Subcutaneous abdominal adipose tissue (tissue), 5 donors: ENCODE data around the gene DSE.

ENCODE experiments used
- H3K27ac ChIP-seq: one replicate; pipeline ENCODE4 v1.7.0; 2013; ENCODE audit warnings: low read depth, mild to moderate bottlenecking, inconsistent platforms, low read length, moderate library complexity
- H3K27me3 ChIP-seq, 5 donors: one replicate each; pipeline ENCODE4 v1.7.0; 2013; ENCODE audit warnings: low read length in 5 of 5, inconsistent platforms in 1 of 5; ENCODE audit not compliant: control insufficient read depth in 5 of 5, insufficient read depth in 4 of 5
- H3K36me3 ChIP-seq, 5 donors: one replicate each; pipeline ENCODE4 v1.7.0; 2013; ENCODE audit warnings: low read length in 5 of 5; ENCODE audit not compliant: control insufficient read depth in 5 of 5, insufficient read depth in 5 of 5
- H3K4me1 ChIP-seq, 5 donors: one replicate each; pipeline ENCODE4 v1.7.0; 2013; ENCODE audit warnings: low read length in 5 of 5, mild to moderate bottlenecking in 3 of 5, moderate library complexity in 1 of 5; ENCODE audit not compliant: control insufficient read depth in 5 of 5, insufficient read depth in 5 of 5
- H3K4me3 ChIP-seq, 5 donors: one replicate each; pipeline ENCODE4 v1.7.0; 2013; ENCODE audit warnings: low read length in 5 of 5, low read depth in 1 of 5
- H3K9ac ChIP-seq, 5 donors: one replicate each; pipeline ENCODE4 v1.7.0; 2013; ENCODE audit warnings: low read length in 5 of 5, mild to moderate bottlenecking in 4 of 5, moderate library complexity in 3 of 5
- H3K9me3 ChIP-seq, 5 donors: one replicate each; pipeline ENCODE4 v1.7.0; 2013; ENCODE audit warnings: low read length in 5 of 5; ENCODE audit not compliant: control insufficient read depth in 5 of 5
- donor health status: healthy.
- donor health status: healthy.
- donor health status: healthy.
- donor health status: healthy.
- donor health status: healthy.

The DSE gene

DNA sequence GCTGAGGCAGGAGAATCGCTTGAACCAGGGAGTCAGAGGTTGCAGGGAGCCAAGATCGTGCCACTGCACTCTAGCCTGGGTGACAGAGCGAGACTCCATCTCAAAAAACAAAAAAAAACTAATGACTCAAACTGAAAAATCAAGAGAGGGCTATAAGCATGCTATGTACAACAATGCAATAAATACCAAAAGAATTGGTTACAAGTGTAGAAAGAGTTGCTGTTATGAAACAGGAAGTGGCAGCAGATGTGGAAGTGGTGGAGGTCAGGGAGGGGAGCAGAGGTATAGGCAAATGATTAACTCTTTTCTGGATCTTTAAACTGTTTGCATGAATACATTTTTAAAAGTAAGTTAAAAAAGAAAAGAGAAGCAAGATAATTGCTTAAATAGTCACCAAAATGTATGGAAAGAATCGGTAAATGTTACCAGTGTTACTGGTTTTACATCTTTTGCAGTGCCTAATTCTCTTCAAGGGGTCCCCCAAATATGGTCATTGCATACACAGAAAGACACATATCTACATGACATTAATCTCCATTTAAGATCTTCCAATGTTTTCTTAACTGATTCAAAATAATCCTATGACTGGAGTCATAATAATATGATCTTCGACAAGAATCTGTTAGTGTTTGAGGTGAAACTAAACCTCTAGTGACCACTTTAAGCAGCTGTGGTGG is 105.4 kb downstream of the DSE start:
- Histone ChIP-seq H3K36me3 (no peaks in the 10 kb centered on the region), H3K4me3 (no peak overlapping the region), H3K27ac (no peak overlapping the region), H3K9me3 (no peaks in the 10 kb centered on the region), H3K27me3 (no peaks in the 10 kb centered on the region), H3K4me1 (peaks cover 0 to 5% (median 0%) of the 10 kb centered on the region in 5 donors), H3K9ac (no peak overlapping the region)

DNA sequence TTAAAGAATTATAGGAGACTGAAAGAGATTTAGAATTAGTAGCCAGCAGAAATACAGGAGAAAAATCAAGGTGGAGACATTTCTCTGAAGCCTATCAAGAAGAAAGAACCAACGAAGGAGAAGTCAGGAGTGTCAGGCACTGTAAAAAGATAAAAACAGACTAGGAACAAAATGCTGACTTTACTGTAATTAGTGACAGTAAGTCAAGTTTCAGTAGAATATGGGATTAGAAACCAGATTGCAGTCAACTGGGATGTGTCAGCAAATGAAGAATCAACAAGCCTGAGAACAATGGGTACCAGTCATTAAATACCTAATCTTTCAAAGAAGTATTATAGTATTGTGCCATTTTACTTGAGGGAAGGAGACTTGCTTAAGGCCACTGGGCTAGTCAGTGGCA is 112.0 kb downstream of the DSE start:
- Histone ChIP-seq H3K4me1 (no peaks in the 10 kb centered on the region), H3K9me3 (no peaks in the 10 kb centered on the region), H3K36me3 (no peaks in the 10 kb centered on the region), H3K27ac (no peak overlapping the region), H3K4me3 (no peak overlapping the region), H3K9ac (no peak overlapping the region), H3K27me3 (no peaks in the 10 kb centered on the region)

DNA sequence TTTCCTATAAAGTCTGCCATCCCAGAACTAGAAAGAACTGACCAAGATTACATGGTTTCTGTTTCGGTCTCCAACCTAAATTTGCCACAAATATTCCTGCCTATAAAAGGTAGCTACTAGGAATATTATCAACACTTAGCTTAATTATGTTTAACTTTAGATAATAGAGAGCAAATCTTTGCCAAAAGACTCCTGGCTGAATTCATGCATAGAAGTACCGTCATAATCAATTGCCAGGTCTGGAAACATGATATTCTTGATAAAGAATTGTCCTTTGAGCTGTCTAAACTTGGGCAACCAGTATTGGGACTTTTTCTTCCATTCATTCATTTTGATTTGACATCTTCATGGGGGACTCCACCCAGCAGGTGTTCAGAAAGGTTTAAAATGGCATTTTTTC is 112.9 kb downstream of the DSE start:
- H3K27me3 ChIP-seq: no peaks in the 10 kb centered on the region
- no peaks in the 10 kb centered on the region for H3K9me3 ChIP-seq
- no peaks in the 10 kb centered on the region for H3K4me1 ChIP-seq
- no peak overlapping the region for H3K4me3 ChIP-seq
- H3K9ac ChIP-seq: no peak overlapping the region
- no peak overlapping the region for H3K27ac ChIP-seq
- H3K36me3 ChIP-seq: no peaks in the 10 kb centered on the region

DNA sequence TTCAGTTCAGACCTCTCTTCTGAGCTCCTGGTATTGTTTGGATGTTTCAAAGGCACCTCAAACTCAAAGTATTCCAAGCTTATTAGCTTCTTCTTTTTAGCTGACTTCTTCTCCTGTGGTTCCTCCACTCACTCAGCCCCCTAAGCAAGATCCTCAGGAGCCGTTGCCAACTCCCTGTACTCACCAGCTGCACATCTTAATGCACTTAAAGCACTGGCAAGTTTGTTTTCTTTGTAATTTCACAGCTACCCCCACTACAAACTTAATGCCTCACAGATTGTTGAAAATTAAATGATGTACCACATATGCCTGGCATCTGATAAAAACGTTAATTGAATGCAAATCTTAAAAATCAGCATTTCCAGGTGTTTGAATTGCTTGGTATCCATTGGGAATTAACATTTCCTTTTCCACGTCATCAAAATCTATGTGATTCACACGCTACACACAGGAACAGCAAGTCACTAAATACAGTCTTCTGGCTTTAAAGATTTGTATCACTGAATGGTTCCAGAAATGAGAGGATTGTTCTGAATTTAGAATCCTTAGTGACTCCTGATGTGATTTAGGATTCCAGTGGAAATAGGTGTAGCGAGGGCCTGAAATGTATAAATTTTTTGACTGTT is 114.9 kb downstream of the DSE start:
- H3K4me3 ChIP-seq: no peak overlapping the region
- H3K9me3 ChIP-seq: no peaks in the 10 kb centered on the region
- no peak overlapping the region for H3K27ac ChIP-seq
- no peaks in the 10 kb centered on the region for H3K4me1 ChIP-seq
- H3K36me3 ChIP-seq: no peaks in the 10 kb centered on the region
- H3K9ac ChIP-seq: no peak overlapping the region
- no peaks in the 10 kb centered on the region for H3K27me3 ChIP-seq

DNA sequence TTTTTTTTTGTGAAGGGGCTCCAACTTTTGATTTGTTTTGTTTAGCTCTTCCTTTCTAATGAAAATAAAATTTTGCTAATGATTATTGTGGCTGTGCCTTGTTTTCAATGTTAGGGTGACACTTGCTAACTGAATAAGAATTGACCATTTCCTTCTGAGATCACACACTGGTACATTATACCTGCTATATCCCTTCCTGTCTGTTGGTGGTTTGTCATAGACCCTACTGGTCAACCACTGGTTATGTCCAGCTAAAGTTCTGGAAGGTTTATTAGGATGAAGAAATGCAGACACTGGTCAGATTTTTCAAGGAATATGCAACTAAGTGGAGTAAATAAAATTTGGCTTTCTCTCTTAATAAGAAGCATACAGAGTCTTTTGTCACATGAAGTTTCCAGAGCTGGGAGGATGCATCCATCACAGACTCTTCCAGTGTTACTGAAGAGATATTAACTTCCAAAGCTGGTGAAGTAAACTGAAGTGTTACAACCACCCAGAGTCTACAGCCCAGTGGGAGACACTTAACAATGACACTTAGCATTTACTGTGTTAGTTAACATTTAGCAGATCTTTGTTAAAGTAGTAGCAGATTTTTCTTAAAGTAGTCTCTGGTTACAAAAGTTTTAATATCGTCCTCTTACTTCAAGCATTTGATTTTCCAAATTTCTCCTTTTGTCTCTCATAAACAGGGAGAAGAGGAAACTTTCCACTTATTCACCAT is 121.0 kb downstream of the DSE start:
- H3K4me1 ChIP-seq: no peaks in the 10 kb centered on the region

DNA sequence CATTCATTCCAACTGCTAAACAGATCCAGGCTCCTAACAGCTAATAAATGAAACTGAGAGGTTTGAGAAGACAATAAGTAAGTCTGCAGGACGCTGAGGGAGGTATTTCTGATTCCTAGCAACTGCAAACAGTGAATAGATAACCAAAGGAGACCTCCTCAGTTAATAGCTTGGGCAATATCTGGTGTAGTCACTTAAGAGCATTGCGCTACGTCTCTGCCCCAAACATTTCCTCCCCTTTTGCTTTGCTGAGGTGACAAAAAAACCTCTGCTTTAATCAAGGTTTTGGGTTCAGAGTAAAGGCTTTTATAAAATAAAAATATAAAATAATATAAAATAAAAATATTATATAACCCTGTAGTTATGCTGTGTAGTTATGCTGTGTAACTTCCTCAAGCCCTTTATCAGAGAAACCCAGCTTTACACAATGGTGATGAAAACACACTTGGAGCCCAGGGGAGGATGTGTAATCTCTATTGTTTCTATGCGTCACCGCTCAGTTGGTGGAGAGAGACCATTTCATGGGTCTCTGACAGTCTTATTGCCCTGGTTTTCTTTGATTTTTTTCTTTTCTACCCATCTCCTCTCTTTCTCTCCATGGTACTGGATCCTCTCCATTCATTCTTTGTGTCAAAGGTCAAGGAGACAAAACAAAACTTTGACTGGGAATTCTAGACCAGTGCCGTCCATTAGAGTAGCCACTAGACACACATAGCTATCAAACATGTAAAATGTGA is 121.8 kb downstream of the DSE start:
- no peak overlapping the region for H3K27ac ChIP-seq

More for the DNA sequence above, 121.0 kb downstream of the DSE start:
- Histone ChIP-seq H3K9ac (no peak overlapping the region), H3K4me3 (no peak overlapping the region), H3K27me3 (no peaks in the 10 kb centered on the region), H3K9me3 (no peaks in the 10 kb centered on the region), H3K36me3 (no peaks in the 10 kb centered on the region), H3K27ac (no peak overlapping the region)

More for the DNA sequence above, 121.8 kb downstream of the DSE start:
- H3K9ac ChIP-seq: no peak overlapping the region
- no peak overlapping the region for H3K4me3 ChIP-seq
- H3K27me3 ChIP-seq: no peaks in the 10 kb centered on the region
- no peaks in the 10 kb centered on the region for H3K36me3 ChIP-seq
- no peaks in the 10 kb centered on the region for H3K9me3 ChIP-seq
- no peaks in the 10 kb centered on the region for H3K4me1 ChIP-seq
